B cell (primary cell): ENCODE measurements around the gene SLC24A3.

Experiments
- CTCF ChIP-seq: fragments of 200-600 bp; IDR thresholded peaks from one replicate; pipeline ENCODE4 v1.8.0; 2022; ENCODE audit warnings: antibody characterized with exemption, mild to moderate bottlenecking
- EZH2 ChIP-seq: IDR thresholded peaks from 2 replicates; pipeline ENCODE4 v1.6.1; 2012; ENCODE audit warnings: borderline replicate concordance, low read depth, mild to moderate bottlenecking, moderate library complexity, low read length; ENCODE audit not compliant: insufficient read depth, poor library complexity, severe bottlenecking

GRCh38 chr20:19767070-19767469 is 554.6 kb downstream of the SLC24A3 start:
- TF ChIP-seq CTCF (no peak), EZH2 (no peak)
